HCT116 (cell line): ENCODE measurements around the gene COL3A1. TPM values are rescaled to one million over a fixed set of nuclear protein-coding genes. Genes with fewer than 3 reads are reported as not detected.

Experiments
- ATAC-seq: fragments of 200-7000 bp; cut with Tn5 transposase; 2 replicates; pipeline ENCODE4 v1.9.1; 2020; ENCODE audit warnings: mild to moderate bottlenecking, moderate library complexity
- BruUV-seq: library from RNA; stranded (reverse); fragments of 400-500 nt; replicated peaks from 2 replicates; lab custom pipeline; 2021; lab: Mats Ljungman, UMichigan
- CTCF ChIA-PET: fragments of 300-600 bp; sonication (Branson Sonifier 250); formaldehyde crosslinking; loops from one replicate; lab custom pipeline; 2021; ENCODE audit warnings: antibody characterized with exemption; lab: Charles Lee
- POLR2A ChIA-PET: fragments of 300-600, 350-600 bp; sonication (Branson Sonifier 250); formaldehyde crosslinking; loops from one replicate; lab custom pipeline; 2021; ENCODE audit warnings: antibody characterized with exemption; lab: Charles Lee
- RAD21 ChIA-PET, 2 experiments: fragments of 300-600 bp; sonication (Branson Sonifier 250); formaldehyde crosslinking; loops; one replicate each; lab custom pipeline; 2023; ENCODE audit warnings: low total read pairs in 2 of 2; ENCODE audit not compliant: uncharacterized antibody in 2 of 2, unreplicated experiment in 2 of 2, low non-redundant PET in 1 of 2; lab: Charles Lee
- DNase-seq: peaks from one replicate; pipeline ENCODE4 v3.0.0-alpha.2; 2010; ENCODE audit warnings: low read depth, low spot score
- H2AFZ ChIP-seq: fragments of 200-600 bp; shearing (Covaris generic), sonication (generic); 2 replicates; pipeline ENCODE4 v1.6.1; 2017; ENCODE audit warnings: low read depth, mixed run types, mixed read lengths, antibody characterized with exemption, low read length; ENCODE audit not compliant: poor library complexity, severe bottlenecking
- H3K27ac ChIP-seq: 2 replicates; pipeline ENCODE4 v1.5.1; 2012; ENCODE audit warnings: low read depth, low read length
- H3K27me3 ChIP-seq: fragments of 200-600 bp; sonication (generic); 2 replicates; pipeline ENCODE4 v1.6.1; 2016; ENCODE audit warnings: mixed run types, low read length, mixed read lengths; ENCODE audit not compliant: insufficient read depth
- H3K36me3 ChIP-seq, 2 experiments: fragments of 200-500 bp in 1 of 2; fragments of 200-600 bp in 1 of 2; sonication (Bioruptor generic) in 1 of 2; sonication (generic) in 1 of 2; 2 replicates each; pipeline versions ENCODE4 v1.5.1 to v1.6.1; 2014 to 2016; ENCODE audit warnings: low read length in 2 of 2, inconsistent platforms in 1 of 2, mixed read lengths in 1 of 2, mixed run types in 1 of 2; ENCODE audit not compliant: insufficient read depth in 2 of 2, control insufficient read depth in 1 of 2
- H3K4me1 ChIP-seq, 2 experiments: fragments of 200-600 bp in 1 of 2; sonication (generic) in 1 of 2; 2 replicates each; pipeline versions ENCODE4 v1.5.1 to v1.6.1; 2012 to 2017; ENCODE audit warnings: low read length in 2 of 2, inconsistent platforms in 1 of 2, mild to moderate bottlenecking in 1 of 2, mixed read lengths in 1 of 2, mixed run types in 1 of 2, moderate library complexity in 1 of 2; ENCODE audit not compliant: insufficient read depth in 2 of 2, control insufficient read depth in 1 of 2
- H3K4me2 ChIP-seq: fragments of 200-600 bp; sonication (generic); 2 replicates; pipeline ENCODE4 v1.6.1; 2017; ENCODE audit warnings: mixed run types, low read length, mixed read lengths
- H3K4me3 ChIP-seq, 2 experiments: fragments of 200-600 bp in 1 of 2; sonication (generic) in 1 of 2; replicated peaks in 1 of 2; 2 replicates each; pipeline ENCODE4 v1.5.1; 2011 to 2016; ENCODE audit warnings: low read length in 2 of 2, control low read depth in 1 of 2, low read depth in 1 of 2, mild to moderate bottlenecking in 1 of 2, mixed read lengths in 1 of 2, mixed run types in 1 of 2
- H3K79me2 ChIP-seq: fragments of 200-600 bp; sonication (generic); 2 replicates; pipeline ENCODE4 v1.6.1; 2017; ENCODE audit warnings: mild to moderate bottlenecking, mixed run types, low read length, moderate library complexity, mixed read lengths; ENCODE audit not compliant: insufficient read depth
- H3K9ac ChIP-seq: fragments of 200-600 bp; sonication (generic); 2 replicates; pipeline ENCODE4 v1.6.1; 2016; ENCODE audit warnings: low read length, mixed read lengths
- H3K9me2 ChIP-seq: fragments of 200-600 bp; sonication (generic), shearing (Covaris generic); 2 replicates; pipeline ENCODE4 v1.6.1; 2017; ENCODE audit warnings: mixed run types, mild to moderate bottlenecking, moderate library complexity; ENCODE audit not compliant: insufficient read depth
- H3K9me3 ChIP-seq, 2 experiments: fragments of 200-500 bp in 1 of 2; fragments of 200-600 bp in 1 of 2; sonication (Bioruptor generic) in 1 of 2; sonication (generic) in 1 of 2; 2 replicates each; pipeline ENCODE4 v1.6.1; 2014 to 2017; ENCODE audit warnings: low read length in 2 of 2, mixed read lengths in 2 of 2, inconsistent platforms in 1 of 2, low read depth in 1 of 2, mild to moderate bottlenecking in 1 of 2, mixed run types in 1 of 2, moderate library complexity in 1 of 2; ENCODE audit not compliant: control insufficient read depth in 1 of 2, insufficient read depth in 1 of 2
- H4K20me1 ChIP-seq: fragments of 200-600 bp; sonication (generic), shearing (Covaris generic); 2 replicates; pipeline ENCODE4 v1.6.1; 2017; ENCODE audit warnings: mixed run types, mild to moderate bottlenecking, moderate library complexity; ENCODE audit not compliant: insufficient read depth
- CTCF ChIP-seq, 3 experiments: fragments of 200-600 bp in 1 of 3; sonication (generic) in 1 of 3; IDR thresholded peaks in 2 of 3; conservative IDR thresholded peaks in 1 of 3; 2 replicates each; pipeline ENCODE4 v1.5.1; 2012 to 2017; ENCODE audit warnings: low read depth in 2 of 3, low read length in 2 of 3, antibody characterized with exemption in 1 of 3, borderline replicate concordance in 1 of 3, control low read depth in 1 of 3, mild to moderate bottlenecking in 1 of 3, mixed read lengths in 1 of 3, mixed run types in 1 of 3, moderate library complexity in 1 of 3; ENCODE audit not compliant: insufficient read depth in 1 of 3
- ELF1 ChIP-seq: IDR thresholded peaks from 2 replicates; pipeline ENCODE4 v1.6.1; 2012; ENCODE audit warnings: low read depth, borderline replicate concordance
- EZH2 ChIP-seq: fragments of 200-600 bp; sonication (generic); IDR thresholded peaks from 2 replicates; pipeline ENCODE4 v1.6.1; 2017; ENCODE audit warnings: antibody characterized with exemption, mixed run types
- EZH2phosphoT487 ChIP-seq: fragments of 200-600 bp; IDR thresholded peaks from 2 replicates; pipeline ENCODE4 v1.6.1; 2018; ENCODE audit warnings: antibody characterized with exemption, borderline replicate concordance
- FOSL1 ChIP-seq: IDR thresholded peaks from 2 replicates; pipeline ENCODE4 v1.6.1; 2012; ENCODE audit warnings: low read depth
- JUND ChIP-seq: IDR thresholded peaks from 2 replicates; pipeline ENCODE4 v1.6.1; 2012
- RAD21 ChIP-seq: IDR thresholded peaks from 2 replicates; pipeline ENCODE4 v1.6.1; 2012; ENCODE audit warnings: low read depth, mild to moderate bottlenecking
- REST ChIP-seq: IDR thresholded peaks from 2 replicates; pipeline ENCODE4 v1.6.1; 2012; ENCODE audit warnings: low read depth
- SP1 ChIP-seq: IDR thresholded peaks from 2 replicates; pipeline ENCODE4 v1.6.1; 2012; ENCODE audit warnings: low read depth
- SRF ChIP-seq: IDR thresholded peaks from 2 replicates; pipeline ENCODE4 v1.6.1; 2012; ENCODE audit warnings: low read depth
- intact Hi-C: fragments of 100-400 bp; cut with micrococcal nuclease; formaldehyde crosslinking; loops from 2 replicates; pipeline ENCODE4 v1.10.0; 2022
- total RNA-seq: library from RNA; stranded (reverse); gene quantifications from one replicate; pipeline ENCODE4 v1.2.1, GENCODE V29; 2021; ENCODE audit not compliant: unreplicated experiment

COL3A1 gene
- total RNA-seq, 1 experiment from 2014 or later = 1.0 TPM

DNA sequence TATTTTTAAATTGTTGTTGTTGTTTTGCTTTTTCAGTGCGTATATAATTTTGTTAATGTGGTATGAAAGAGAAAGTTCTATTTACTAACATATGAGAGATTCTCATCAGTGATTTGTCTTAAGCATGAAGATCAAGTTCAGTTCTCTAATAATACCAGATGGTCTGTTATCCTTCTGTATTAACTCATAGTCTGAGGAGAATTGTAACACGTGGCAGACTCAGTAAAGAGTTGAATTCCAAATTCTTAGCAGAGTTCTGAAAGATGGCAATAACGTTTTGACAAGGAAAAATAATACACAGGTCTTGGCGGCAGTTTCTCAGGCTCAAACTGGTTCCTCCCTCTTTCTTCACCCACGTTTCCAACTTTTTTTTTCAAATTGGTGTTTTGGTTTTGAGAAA, 17.2 kb upstream of the COL3A1 start:
- intact Hi-C loops = no loop called here
- Histone ChIP-seq H3K36me3 (no peaks in the 10 kb centered on the region), H3K27ac (no peak overlapping the region), H3K9me2 (no peaks in the 10 kb centered on the region), H4K20me1 (no peaks in the 10 kb centered on the region), H3K4me2 (no peak overlapping the region), H3K9me3 (no peaks in the 10 kb centered on the region), H3K27me3 (no peaks in the 10 kb centered on the region), H3K4me1 (no peaks in the 10 kb centered on the region), H3K4me3 (no peak overlapping the region), H3K9ac (no peak overlapping the region), H2AFZ (no peak overlapping the region), H3K79me2 (no peaks in the 10 kb centered on the region)
- ChIA-PET CTCF (no interaction called here), POLR2A (no interaction called here), RAD21 (no interaction called here)
- no TSS peak for BruUV-seq
- ATAC-seq = no peak
- no peak for DNase-seq
- TF ChIP-seq ELF1 (no peak), SP1 (no peak), REST (no peak), SRF (no peak), JUND (no peak), CTCF (IDR thresholded peaks at IDR 0.05 in 2 of 3, conservative IDR thresholded peaks at IDR 0.05 in 1 of 3; ENCODE audit: borderline replicate concordance in 1 of 3, insufficient read depth in 1 of 3, low read depth in 2 of 3, low read length in 2 of 3) (no peak), EZH2 (no peak), EZH2phosphoT487 (no peak), FOSL1 (no peak), RAD21 (no peak)
